Fibroblast of skin of back (primary cell): Measurements from ENCODE around the gene OLIG1. TPM values are rescaled to one million over a fixed set of nuclear protein-coding genes. Genes with fewer than 3 reads are reported as not detected.

Source experiments
- DNase-seq: peaks from one replicate; pipeline ENCODE4 v3.0.0-alpha.2; 2013
- polyA plus RNA-seq, 2 experiments: library from polyadenylated mRNA; unstranded; fragments of 120-200 nt; gene quantifications; one replicate each; pipeline ENCODE4 v1.2.1, GENCODE V29; 2013; ENCODE audit not compliant: insufficient read length in 2 of 2

The OLIG1 gene
- not detected for polyA plus RNA-seq (2013, experiment 1 of 2; ENCODE audit: insufficient read length)
- polyA plus RNA-seq (2013, experiment 2 of 2; ENCODE audit: insufficient read length) = not detected

- DNase-seq = peak; percentile 13
Observed at GRCh38 chr21:33069994-33070743, at the start of gene OLIG1. Gene OLIG1 (plus strand): TSS chr21:33070141. CDS start chr21:33070247, 106 bp downstream.

DNA sequence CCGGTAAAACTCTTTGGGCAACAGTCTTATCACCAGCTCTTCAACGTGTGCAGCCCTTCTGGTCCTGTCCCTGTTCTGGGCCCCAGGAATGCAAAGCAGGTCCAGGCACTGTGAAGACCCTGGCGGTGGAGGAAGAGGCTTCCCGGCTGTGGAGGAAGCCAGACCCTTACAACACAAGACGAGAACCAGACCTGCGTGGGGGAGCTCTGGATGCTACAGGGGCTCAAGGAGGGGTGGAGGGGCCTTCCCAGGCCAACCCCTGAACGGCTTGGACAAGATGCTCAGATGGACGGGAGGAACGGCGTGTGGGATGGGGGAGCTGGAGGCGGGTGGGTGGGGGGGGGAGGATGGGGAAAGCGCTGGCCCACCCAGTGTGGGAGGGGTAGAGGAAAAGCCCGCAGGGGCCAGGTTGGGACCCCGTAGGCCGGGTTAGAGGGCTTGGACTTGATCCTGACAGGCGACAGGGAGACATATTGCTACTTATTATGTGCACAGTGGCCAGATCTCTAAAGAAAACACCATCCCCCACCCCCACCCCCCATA, 49.3 kb upstream of the OLIG1 start:
- no peak for DNase-seq

DNA sequence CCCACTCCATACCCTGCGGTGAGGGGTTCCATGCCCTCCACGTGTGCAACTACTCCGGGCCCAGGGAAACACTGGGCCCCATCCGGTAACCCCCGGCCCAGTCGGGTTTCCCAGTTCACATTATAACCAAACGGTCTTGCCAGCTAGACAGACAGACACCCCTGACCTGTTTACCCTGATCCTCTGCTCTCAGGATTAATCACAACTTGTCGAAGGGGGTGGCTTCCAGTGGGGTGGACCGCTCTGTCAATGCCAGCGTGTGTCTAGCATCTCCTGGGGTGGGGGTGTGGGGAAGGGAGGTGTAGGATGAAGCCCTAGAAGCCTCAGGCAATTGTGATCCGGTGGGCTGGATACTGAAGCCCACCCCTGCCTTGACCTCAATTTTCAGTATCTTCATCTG, 48.8 kb upstream of the OLIG1 start:
- DNase-seq = no peak

DNA sequence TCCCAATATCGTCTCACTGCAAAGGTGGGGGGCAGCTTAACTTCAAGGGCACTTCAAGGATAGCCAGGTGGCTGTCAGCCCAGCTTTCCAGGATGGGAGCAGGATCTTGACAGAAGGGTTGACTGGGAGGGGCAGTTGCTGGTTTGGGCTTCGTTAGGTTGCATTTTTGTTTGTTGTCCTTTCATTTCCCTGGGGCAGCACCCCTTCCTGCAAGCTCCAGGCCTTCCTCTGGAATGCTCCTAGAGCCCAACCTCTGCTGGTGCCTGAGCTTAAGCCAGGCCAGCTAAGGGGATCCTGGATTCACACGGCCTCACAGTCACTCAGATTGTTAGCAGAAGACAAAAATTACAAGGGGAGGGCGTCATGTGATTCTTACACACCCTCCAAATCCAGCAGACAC, 48.3 kb upstream of the OLIG1 start:
- DNase-seq = no peak

GRCh38 chr21:33022489-33022827, 47.5 kb upstream of the OLIG1 start:
- DNase-seq = no peak

DNA sequence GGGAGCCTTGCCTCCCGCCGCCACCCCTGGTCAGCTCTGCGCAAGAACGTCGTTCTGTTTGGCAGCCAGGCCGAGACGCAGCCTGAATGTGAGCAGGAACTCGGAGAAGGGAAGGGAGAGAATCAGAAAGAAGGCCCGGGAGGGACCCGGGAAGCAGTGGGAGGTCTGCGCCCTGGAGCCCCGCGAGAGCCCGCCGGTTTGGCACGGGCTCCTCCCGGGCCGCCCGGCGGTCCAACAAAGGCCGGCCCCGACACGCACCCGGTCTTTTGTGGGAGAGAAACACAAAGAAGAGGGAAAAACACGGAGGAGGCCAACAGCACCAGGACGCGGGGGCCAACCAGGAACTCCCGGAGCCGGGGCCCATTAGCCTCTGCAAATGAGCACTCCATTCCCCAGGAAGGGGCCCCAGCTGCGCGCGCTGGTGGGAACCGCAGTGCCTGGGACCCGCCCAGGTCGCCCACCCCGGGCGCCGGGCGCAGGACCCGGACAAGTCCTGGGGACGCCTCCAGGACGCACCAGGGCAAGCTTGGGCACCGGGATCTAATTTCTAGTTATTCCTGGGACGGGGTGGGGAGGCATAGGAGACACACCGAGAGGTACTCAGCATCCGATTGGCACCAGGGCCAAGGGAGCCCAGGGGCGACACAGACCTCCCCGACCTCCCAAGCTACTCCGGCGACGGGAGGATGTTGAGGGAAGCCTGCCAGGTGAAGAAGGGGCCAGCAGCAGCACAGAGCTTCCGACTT, 46.9 kb upstream of the OLIG1 start:
- DNase-seq = no peak

- DNase-seq = no peak
Observed at GRCh38 chr21:33023574-33024200, 46.3 kb upstream of the OLIG1 start.

GRCh38 chr21:33024201-33025103, 45.5 kb upstream of the OLIG1 start:
- DNase-seq = no peak

DNA sequence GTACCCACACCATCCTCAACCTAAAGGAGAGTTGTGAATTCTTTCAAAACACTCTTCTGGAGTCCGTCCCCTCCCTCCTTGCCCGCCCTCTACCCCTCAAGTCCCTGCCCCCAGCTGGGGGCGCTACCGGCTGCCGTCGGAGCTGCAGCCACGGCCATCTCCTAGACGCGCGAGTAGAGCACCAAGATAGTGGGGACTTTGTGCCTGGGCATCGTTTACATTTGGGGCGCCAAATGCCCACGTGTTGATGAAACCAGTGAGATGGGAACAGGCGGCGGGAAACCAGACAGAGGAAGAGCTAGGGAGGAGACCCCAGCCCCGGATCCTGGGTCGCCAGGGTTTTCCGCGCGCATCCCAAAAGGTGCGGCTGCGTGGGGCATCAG, 44.8 kb upstream of the OLIG1 start:
- no peak for DNase-seq

GRCh38 chr21:33025489-33026442, 44.2 kb upstream of the OLIG1 start, which contains the start of gene OLIG2:
Gene OLIG2 (plus strand): TSS chr21:33025935. CDS start chr21:33026863, 928 bp downstream.
- peak; percentile 45 for DNase-seq

DNA sequence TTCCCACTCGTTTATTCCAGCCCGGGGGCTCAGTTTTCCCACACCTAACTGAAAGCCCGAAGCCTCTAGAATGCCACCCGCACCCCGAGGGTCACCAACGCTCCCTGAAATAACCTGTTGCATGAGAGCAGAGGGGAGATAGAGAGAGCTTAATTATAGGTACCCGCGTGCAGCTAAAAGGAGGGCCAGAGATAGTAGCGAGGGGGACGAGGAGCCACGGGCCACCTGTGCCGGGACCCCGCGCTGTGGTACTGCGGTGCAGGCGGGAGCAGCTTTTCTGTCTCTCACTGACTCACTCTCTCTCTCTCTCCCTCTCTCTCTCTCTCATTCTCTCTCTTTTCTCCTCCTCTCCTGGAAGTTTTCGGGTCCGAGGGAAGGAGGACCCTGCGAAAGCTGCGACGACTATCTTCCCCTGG, 43.5 kb upstream of the OLIG1 start:
- no peak for DNase-seq

DNA sequence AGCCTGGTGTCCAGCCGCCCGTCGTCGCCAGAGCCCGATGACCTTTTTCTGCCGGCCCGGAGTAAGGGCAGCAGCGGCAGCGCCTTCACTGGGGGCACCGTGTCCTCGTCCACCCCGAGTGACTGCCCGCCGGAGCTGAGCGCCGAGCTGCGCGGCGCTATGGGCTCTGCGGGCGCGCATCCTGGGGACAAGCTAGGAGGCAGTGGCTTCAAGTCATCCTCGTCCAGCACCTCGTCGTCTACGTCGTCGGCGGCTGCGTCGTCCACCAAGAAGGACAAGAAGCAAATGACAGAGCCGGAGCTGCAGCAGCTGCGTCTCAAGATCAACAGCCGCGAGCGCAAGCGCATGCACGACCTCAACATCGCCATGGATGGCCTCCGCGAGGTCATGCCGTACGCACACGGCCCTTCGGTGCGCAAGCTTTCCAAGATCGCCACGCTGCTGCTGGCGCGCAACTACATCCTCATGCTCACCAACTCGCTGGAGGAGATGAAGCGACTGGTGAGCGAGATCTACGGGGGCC, 43.0 kb upstream of the OLIG1 start:
- DNase-seq = no peak

- no peak for DNase-seq
Observed at GRCh38 chr21:33027401-33028286, 42.3 kb upstream of the OLIG1 start.

DNA sequence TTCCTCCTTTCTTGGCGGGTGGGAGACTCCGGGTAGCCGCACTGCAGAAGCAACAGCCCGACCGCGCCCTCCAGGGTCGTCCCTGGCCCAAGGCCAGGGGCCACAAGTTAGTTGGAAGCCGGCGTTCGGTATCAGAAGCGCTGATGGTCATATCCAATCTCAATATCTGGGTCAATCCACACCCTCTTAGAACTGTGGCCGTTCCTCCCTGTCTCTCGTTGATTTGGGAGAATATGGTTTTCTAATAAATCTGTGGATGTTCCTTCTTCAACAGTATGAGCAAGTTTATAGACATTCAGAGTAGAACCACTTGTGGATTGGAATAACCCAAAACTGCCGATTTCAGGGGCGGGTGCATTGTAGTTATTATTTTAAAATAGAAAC, 41.7 kb upstream of the OLIG1 start:
- no peak for DNase-seq

- DNase-seq = no peak
Observed at GRCh38 chr21:33028773-33029384, 41.1 kb upstream of the OLIG1 start.

- no peak for DNase-seq
Observed at GRCh38 chr21:33029385-33029921, 40.5 kb upstream of the OLIG1 start.

GRCh38 chr21:33029975-33030461, 39.9 kb upstream of the OLIG1 start:
- DNase-seq = no peak

- DNase-seq = no peak
Observed at GRCh38 chr21:33030633-33031032, 39.3 kb upstream of the OLIG1 start.
